OCI-LY7 (cell line): ENCODE measurements around the gene SDE2.

Source experiments
- CTCF ChIP-seq: fragments of 200-600 bp; sonication (generic); conservative IDR thresholded peaks from 2 replicates; pipeline ENCODE4 v1.5.1; 2014; ENCODE audit warnings: mild to moderate bottlenecking, antibody characterized with exemption, low read length, moderate library complexity, mixed read lengths
- EZH2phosphoT487 ChIP-seq: fragments of 200-600 bp; sonication (generic); IDR thresholded peaks from 2 replicates; pipeline ENCODE4 v1.6.1; 2018; ENCODE audit warnings: low read depth, borderline replicate concordance, mild to moderate bottlenecking, mixed run types, antibody characterized with exemption, low read length, moderate library complexity, mixed read lengths

GRCh38 chr1:226009650-226010044 lies 10.5 kb upstream of the SDE2 start:
- no peak for TF ChIP-seq CTCF
- no peak for TF ChIP-seq EZH2phosphoT487
